K562 (cell line): ENCODE results near the gene SH3D19. TPM values are rescaled to one million over a fixed set of nuclear protein-coding genes. Genes with fewer than 3 reads are reported as not detected.

Experiments
- ATAC-seq: fragments of 200-7000 bp; cut with Tn5 transposase; 3 replicates; pipeline ENCODE4 v1.9.1; 2020; ENCODE audit warnings: moderate library complexity
- BruUV-seq: library from RNA; stranded (reverse); fragments of 400-500 nt; replicated peaks from 2 replicates; lab custom pipeline; 2021; lab: Mats Ljungman, UMichigan
- CTCF ChIA-PET: fragments of 300-600 bp; formaldehyde crosslinking; extraction: SDS; loops from one replicate; lab custom pipeline; 2021; ENCODE audit warnings: low intra/inter-chr PET ratio; lab: Yijun Ruan, JAX
- POLR2A ChIA-PET: fragments of 300-600, 350-650 bp; sonication (Branson Sonifier 250); formaldehyde crosslinking; extraction: SDS; loops from one replicate; lab custom pipeline; 2021; ENCODE audit warnings: antibody characterized with exemption, inconsistent platforms; lab: Yijun Ruan, JAX
- DNase-seq, 4 experiments: peaks; one replicate each; pipeline versions ENCODE4 v3.0.0 to v3.0.0-alpha.2; 2011 to 2018; ENCODE audit warnings: low spot score in 3 of 4, mixed read lengths in 3 of 4; ENCODE audit errors: extremely low read depth in 1 of 4
- FAIRE-seq: peaks from 2 replicates; lab custom pipeline; 2011; peaks lifted over from hg19 to GRCh38; lab: Jason Lieb, UNC
- H2AFZ ChIP-seq: 2 replicates; pipeline ENCODE4 v1.6.0; 2011; ENCODE audit warnings: low read depth, low read length, control low read depth, inconsistent platforms
- H3K27ac ChIP-seq: fragments of 200-600 bp; 3 replicates; pipeline ENCODE4 v1.8.0; 2011; ENCODE audit warnings: low read depth, mild to moderate bottlenecking, control low read depth, inconsistent platforms, low read length, moderate library complexity, mixed read lengths; ENCODE audit errors: extremely low read depth
- H3K27me3 ChIP-seq, 2 experiments: fragments of 300-600 bp in 1 of 2; 2 replicates in 1 of 2; 3 replicates in 1 of 2; pipeline versions ENCODE4 v1.6.0 to v1.8.0; 2011; ENCODE audit warnings: inconsistent platforms in 2 of 2, low read length in 2 of 2, mild to moderate bottlenecking in 1 of 2, mixed read lengths in 1 of 2, moderate library complexity in 1 of 2; ENCODE audit not compliant: control insufficient read depth in 2 of 2, insufficient read depth in 2 of 2
- H3K36me3 ChIP-seq: fragments of 300-600 bp; 3 replicates; pipeline ENCODE4 v1.8.0; 2011; ENCODE audit warnings: mild to moderate bottlenecking, low read length, inconsistent platforms; ENCODE audit not compliant: control insufficient read depth, insufficient read depth
- H3K4me1 ChIP-seq, 2 experiments: fragments of 200-600 bp in 1 of 2; replicated peaks in 1 of 2; 2 replicates in 1 of 2; 3 replicates in 1 of 2; pipeline versions ENCODE4 v1.5.1 to v1.8.0; 2011; ENCODE audit warnings: inconsistent platforms in 2 of 2, low read length in 2 of 2, mild to moderate bottlenecking in 1 of 2, mixed read lengths in 1 of 2, moderate library complexity in 1 of 2; ENCODE audit not compliant: control insufficient read depth in 2 of 2, insufficient read depth in 2 of 2
- H3K4me2 ChIP-seq: 2 replicates; pipeline ENCODE4 v1.6.1; 2011; ENCODE audit warnings: low read length, control low read depth, inconsistent platforms, mixed read lengths; ENCODE audit not compliant: insufficient read depth
- H3K4me3 ChIP-seq: fragments of 200-600 bp; sonication (generic), shearing (Covaris generic); 2 replicates; pipeline ENCODE4 v1.5.1; 2016; ENCODE audit warnings: control low read depth, inconsistent platforms
- H3K79me2 ChIP-seq: fragments of 200-600 bp; 3 replicates; pipeline ENCODE4 v1.8.0; 2011; ENCODE audit warnings: low read length, inconsistent platforms; ENCODE audit not compliant: control insufficient read depth, insufficient read depth
- H3K9ac ChIP-seq, 2 experiments: 2 replicates each; pipeline versions ENCODE4 v1.6.0 to v1.6.1; 2011; ENCODE audit warnings: low read depth in 2 of 2, low read length in 2 of 2, control low read depth in 1 of 2, inconsistent platforms in 1 of 2, mild to moderate bottlenecking in 1 of 2, mixed read lengths in 1 of 2; ENCODE audit not compliant: insufficient read depth in 1 of 2
- H3K9me1 ChIP-seq: one replicate; pipeline ENCODE4 v1.6.0; 2011; ENCODE audit warnings: inconsistent platforms, mild to moderate bottlenecking, low read length, moderate library complexity; ENCODE audit not compliant: control insufficient read depth, insufficient read depth
- H3K9me3 ChIP-seq: replicated peaks from 2 replicates; pipeline ENCODE4 v1.5.1; 2011; ENCODE audit warnings: low read depth, low read length, inconsistent platforms; ENCODE audit not compliant: control insufficient read depth, insufficient read depth
- H4K20me1 ChIP-seq: replicated peaks from 2 replicates; pipeline ENCODE4 v1.6.1; 2011; ENCODE audit warnings: low read length, inconsistent platforms, mixed read lengths; ENCODE audit not compliant: control insufficient read depth, insufficient read depth
- CAMTA2 ChIP-seq: fragments of 250-450 bp; sonication (Bioruptor Pico); conservative IDR thresholded peaks from 2 replicates; pipeline ENCODE4 v1.5.1; 2022
- EWSR1 ChIP-seq: fragments of 450-650 bp; IDR thresholded peaks from 2 replicates; pipeline ENCODE4 v1.6.1; 2018; ENCODE audit warnings: borderline replicate concordance, mild to moderate bottlenecking, low read depth, moderate library complexity; ENCODE audit not compliant: partially characterized antibody
- GTF2A2 ChIP-seq: IDR thresholded peaks from 2 replicates; pipeline ENCODE4 v1.6.1; 2016; ENCODE audit warnings: mild to moderate bottlenecking, missing genetic modification characterization, missing compliant biosample characterization
- KAT8 ChIP-seq: fragments of 450-650 bp; IDR thresholded peaks from 2 replicates; pipeline ENCODE4 v1.6.1; 2016; ENCODE audit warnings: low read depth, mild to moderate bottlenecking
- NCOA4 ChIP-seq: fragments of 450-650 bp; IDR thresholded peaks from 2 replicates; pipeline ENCODE4 v1.6.1; 2018; ENCODE audit warnings: mild to moderate bottlenecking; ENCODE audit not compliant: partially characterized antibody
- PML ChIP-seq: IDR thresholded peaks from 2 replicates; pipeline ENCODE4 v1.6.1; 2012; ENCODE audit warnings: low read length, inconsistent platforms
- RERE ChIP-seq: sonication (generic); formaldehyde crosslinking; IDR thresholded peaks from 2 replicates; pipeline ENCODE4 v1.8.0; 2023; ENCODE audit warnings: missing genetic modification reagents, mild to moderate bottlenecking, borderline replicate concordance
- SRSF1 ChIP-seq: fragments of 200-400 bp; formaldehyde crosslinking; IDR thresholded peaks from 2 replicates; pipeline ENCODE4 v1.6.1; 2017; ENCODE audit warnings: mild to moderate bottlenecking, low read depth, low read length, moderate library complexity
- TFAM ChIP-seq: fragments of 250-450 bp; sonication (Bioruptor Pico); conservative IDR thresholded peaks from 2 replicates; pipeline ENCODE4 v1.5.0; 2021; ENCODE audit warnings: mild to moderate bottlenecking, moderate library complexity
- XRCC3 ChIP-seq: fragments of 450-650 bp; IDR thresholded peaks from 2 replicates; pipeline ENCODE4 v1.6.1; 2017; ENCODE audit warnings: mild to moderate bottlenecking, moderate library complexity
- WGBS: fragments of 100-300 bp; shearing (Covaris generic); methylation state at CpG from one replicate; pipeline ENCODE4 v1.1.6; 2016; ENCODE audit warnings: low coverage, mixed read lengths; ENCODE audit not compliant: insufficient coverage; ENCODE audit errors: missing lambda C conversion rate; 5-methylcytosine and 5-hydroxymethylcytosine counted together
- in situ Hi-C: fragments of 300-500 bp; cut with MboI; formaldehyde crosslinking; loops from 4 replicates; pipeline ENCODE4 v1.15.0; 2018; ENCODE audit warnings: inconsistent platforms, mixed read lengths
- intact Hi-C: fragments of 100-400 bp; cut with micrococcal nuclease; formaldehyde crosslinking; loops from 2 replicates; pipeline ENCODE4 v1.14.2; 2022
- polyA plus RNA-seq, 8 experiments: library from polyadenylated mRNA; depleted of rRNA in 4 of 8; stranded (reverse) in 5 of 8; unstranded in 3 of 8; fragments of >200 nt; fragmentation: Nextera tagmentation in 2 of 8; fragmentation: Illumina TruSeq in 1 of 8; extraction: Ambion mirVana in 2 of 8; extraction: Trizol in 1 of 8; gene quantifications; 2 replicates each; pipeline versions ENCODE4 v1.2.1 to v1.2.3, GENCODE V29; 2011 to 2014; ENCODE audit warnings: inconsistent platforms in 1 of 8, missing spikeins in 1 of 8
- total RNA-seq, 7 experiments: library from RNA; depleted of rRNA in 6 of 7; stranded (reverse); fragments of >200 nt in 6 of 7; fragmentation: Illumina TruSeq in 2 of 7; extraction: Trizol in 2 of 7; gene quantifications; 2 replicates each; pipeline versions ENCODE4 v1.2.1 to v1.2.3, GENCODE V29; 2011 to 2021; ENCODE audit warnings: low replicate concordance in 1 of 7
- TF ChIP-seq, protein P1 (sequence below): fragments of 250-450 bp; sonication (Bioruptor Pico); IDR thresholded peaks from 2 replicates; pipeline ENCODE4 v1.8.0; 2021; ENCODE audit warnings: mild to moderate bottlenecking, moderate library complexity
- TF ChIP-seq, protein P2 (sequence below): sonication (generic); formaldehyde crosslinking; IDR thresholded peaks from 2 replicates; pipeline ENCODE4 v1.8.1; 2023; ENCODE audit warnings: mild to moderate bottlenecking, missing genetic modification reagents
- TF ChIP-seq, protein P3 (sequence below): fragments of 450-650 bp; IDR thresholded peaks from 2 replicates; pipeline ENCODE4 v1.6.1; 2016

The SH3D19 gene
- total and polyA plus RNA-seq, 9 of the 15 experiments (the other 6 are each of a cell fraction or from before 2014, with no cell fraction given) = 0.42 to 2.2 (median 1.1) TPM; not detected in 6

- no peak for FAIRE-seq
- no peak for ATAC-seq
- ChIA-PET POLR2A (no interaction called here), CTCF (no interaction called here)
- Histone ChIP-seq H3K4me2 (no peak overlapping the region), H3K27me3 (peaks cover 6 to 7% of the 10 kb centered on the region in 2 experiments; a peak in 3 of 5 replicates), H3K4me3 (no peak overlapping the region), H3K27ac (no peak overlapping the region), H3K36me3 (no peaks in the 10 kb centered on the region), H3K9me1 (no peaks in the 10 kb centered on the region), H3K4me1 (no peaks in the 10 kb centered on the region; a peak in 1 of 5 replicates), H4K20me1 (no peaks in the 10 kb centered on the region), H3K9me3 (no peaks in the 10 kb centered on the region), H2AFZ (no peak overlapping the region), H3K9ac (no peak overlapping the region), H3K79me2 (no peaks in the 10 kb centered on the region)
- TF ChIP-seq RERE (CRISPR knock-in tag) = no peak
- TF ChIP-seq SRSF1 = no peak
- TF ChIP-seq, protein P1, sequence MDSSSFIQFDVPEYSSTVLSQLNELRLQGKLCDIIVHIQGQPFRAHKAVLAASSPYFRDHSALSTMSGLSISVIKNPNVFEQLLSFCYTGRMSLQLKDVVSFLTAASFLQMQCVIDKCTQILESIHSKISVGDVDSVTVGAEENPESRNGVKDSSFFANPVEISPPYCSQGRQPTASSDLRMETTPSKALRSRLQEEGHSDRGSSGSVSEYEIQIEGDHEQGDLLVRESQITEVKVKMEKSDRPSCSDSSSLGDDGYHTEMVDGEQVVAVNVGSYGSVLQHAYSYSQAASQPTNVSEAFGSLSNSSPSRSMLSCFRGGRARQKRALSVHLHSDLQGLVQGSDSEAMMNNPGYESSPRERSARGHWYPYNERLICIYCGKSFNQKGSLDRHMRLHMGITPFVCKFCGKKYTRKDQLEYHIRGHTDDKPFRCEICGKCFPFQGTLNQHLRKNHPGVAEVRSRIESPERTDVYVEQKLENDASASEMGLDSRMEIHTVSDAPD = no peak
- no peak for TF ChIP-seq PML
- TF ChIP-seq, protein P2, sequence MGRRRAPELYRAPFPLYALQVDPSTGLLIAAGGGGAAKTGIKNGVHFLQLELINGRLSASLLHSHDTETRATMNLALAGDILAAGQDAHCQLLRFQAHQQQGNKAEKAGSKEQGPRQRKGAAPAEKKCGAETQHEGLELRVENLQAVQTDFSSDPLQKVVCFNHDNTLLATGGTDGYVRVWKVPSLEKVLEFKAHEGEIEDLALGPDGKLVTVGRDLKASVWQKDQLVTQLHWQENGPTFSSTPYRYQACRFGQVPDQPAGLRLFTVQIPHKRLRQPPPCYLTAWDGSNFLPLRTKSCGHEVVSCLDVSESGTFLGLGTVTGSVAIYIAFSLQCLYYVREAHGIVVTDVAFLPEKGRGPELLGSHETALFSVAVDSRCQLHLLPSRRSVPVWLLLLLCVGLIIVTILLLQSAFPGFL (CRISPR knock-in tag) = no peak
- no peak for TF ChIP-seq TFAM (CRISPR knock-in tag)
- TF ChIP-seq KAT8 = no peak
- TF ChIP-seq, protein P3, sequence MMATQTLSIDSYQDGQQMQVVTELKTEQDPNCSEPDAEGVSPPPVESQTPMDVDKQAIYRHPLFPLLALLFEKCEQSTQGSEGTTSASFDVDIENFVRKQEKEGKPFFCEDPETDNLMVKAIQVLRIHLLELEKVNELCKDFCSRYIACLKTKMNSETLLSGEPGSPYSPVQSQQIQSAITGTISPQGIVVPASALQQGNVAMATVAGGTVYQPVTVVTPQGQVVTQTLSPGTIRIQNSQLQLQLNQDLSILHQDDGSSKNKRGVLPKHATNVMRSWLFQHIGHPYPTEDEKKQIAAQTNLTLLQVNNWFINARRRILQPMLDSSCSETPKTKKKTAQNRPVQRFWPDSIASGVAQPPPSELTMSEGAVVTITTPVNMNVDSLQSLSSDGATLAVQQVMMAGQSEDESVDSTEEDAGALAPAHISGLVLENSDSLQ = no peak
- TF ChIP-seq GTF2A2 (tag) = no peak
- no peak for TF ChIP-seq XRCC3
- TF ChIP-seq CAMTA2 = no peak
- no peak for TF ChIP-seq EWSR1
- no peak for TF ChIP-seq NCOA4
- WGBS = 0% methylated on average over 4 of the region's 5 CpGs
- in situ Hi-C loops (no loop called here), intact Hi-C loops (no loop called here)
- no peak for DNase-seq
- BruUV-seq = no TSS peak
Observed at GRCh38 chr4:151310124-151310728, 15.2 kb downstream of the SH3D19 start.
